Measurements from ENCODE around the gene TMPO.

- TF ChIP-seq CTCF (IDR thresholded peaks at IDR 0.05) (no peak), EP300 (IDR thresholded peaks at IDR 0.05) (no peak), POLR2A (IDR thresholded peaks at IDR 0.05) (no peak)
These were observed 58.7 kb downstream of the TMPO start for GRCh38 chr12:98574110-98574509.

Data from tibial nerve (tissue), 4 donors.